Measurements from ENCODE around the gene CTNNA3. TPM values are rescaled to one million over a fixed set of nuclear protein-coding genes. Genes with fewer than 3 reads are reported as not detected.

Gene CTNNA3
- total and polyA plus RNA-seq, 12 donors, result 0.03 to 14.4 (median 0.47) TPM; not detected in 1

DNA sequence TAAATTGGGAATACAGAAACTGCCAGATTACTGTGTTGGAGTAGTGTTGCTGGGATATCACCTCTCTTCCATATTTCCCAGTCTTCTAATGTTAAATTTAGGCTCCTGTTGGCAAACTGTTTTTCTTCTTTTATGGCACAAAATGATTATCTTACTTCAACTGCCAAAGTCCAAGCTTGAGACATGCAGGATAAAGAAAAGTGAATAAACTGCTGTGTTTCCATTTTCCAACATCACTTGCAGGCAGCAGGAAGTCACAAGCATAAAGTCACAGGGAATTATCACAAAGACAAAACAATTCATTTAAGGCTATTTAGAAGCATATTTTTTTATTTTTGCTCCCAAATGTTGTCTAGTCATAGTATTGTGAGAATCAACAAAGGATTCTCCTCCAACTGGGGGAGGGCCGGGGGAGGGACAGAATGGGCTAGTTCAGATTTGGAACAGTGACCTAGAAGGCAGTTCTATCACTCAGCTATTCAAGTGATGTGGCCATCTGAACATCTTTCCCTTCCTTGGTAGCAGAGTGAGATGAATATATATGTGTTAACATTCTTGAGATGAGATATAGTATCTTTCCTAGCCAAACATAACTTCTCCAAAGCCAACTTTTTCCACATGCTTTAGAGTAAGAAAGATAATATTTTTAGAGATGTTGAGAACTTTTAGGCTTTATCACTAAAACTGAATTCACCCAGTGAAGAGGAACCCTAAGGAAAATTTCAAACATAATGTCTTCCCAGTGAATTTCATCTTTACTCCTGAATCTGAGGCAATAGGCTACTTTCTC, 364.7 kb downstream of the CTNNA3 start:
- DNase-seq, result no peak
- Histone ChIP-seq H3K9me3 (replicated peaks in 1 of 3) (no peaks in the 10 kb centered on the region), H3K4me3 (no peak overlapping the region), H3K27me3 (no peaks in the 10 kb centered on the region), H3K36me3 (replicated peaks in 1 of 2) (no peaks in the 10 kb centered on the region), H3K4me1 (replicated peaks in 1 of 2) (no peaks in the 10 kb centered on the region), H3K27ac (no peak overlapping the region)
- intact Hi-C loops (cut with DNase I), result no loop called here
- TF ChIP-seq, protein P1, sequence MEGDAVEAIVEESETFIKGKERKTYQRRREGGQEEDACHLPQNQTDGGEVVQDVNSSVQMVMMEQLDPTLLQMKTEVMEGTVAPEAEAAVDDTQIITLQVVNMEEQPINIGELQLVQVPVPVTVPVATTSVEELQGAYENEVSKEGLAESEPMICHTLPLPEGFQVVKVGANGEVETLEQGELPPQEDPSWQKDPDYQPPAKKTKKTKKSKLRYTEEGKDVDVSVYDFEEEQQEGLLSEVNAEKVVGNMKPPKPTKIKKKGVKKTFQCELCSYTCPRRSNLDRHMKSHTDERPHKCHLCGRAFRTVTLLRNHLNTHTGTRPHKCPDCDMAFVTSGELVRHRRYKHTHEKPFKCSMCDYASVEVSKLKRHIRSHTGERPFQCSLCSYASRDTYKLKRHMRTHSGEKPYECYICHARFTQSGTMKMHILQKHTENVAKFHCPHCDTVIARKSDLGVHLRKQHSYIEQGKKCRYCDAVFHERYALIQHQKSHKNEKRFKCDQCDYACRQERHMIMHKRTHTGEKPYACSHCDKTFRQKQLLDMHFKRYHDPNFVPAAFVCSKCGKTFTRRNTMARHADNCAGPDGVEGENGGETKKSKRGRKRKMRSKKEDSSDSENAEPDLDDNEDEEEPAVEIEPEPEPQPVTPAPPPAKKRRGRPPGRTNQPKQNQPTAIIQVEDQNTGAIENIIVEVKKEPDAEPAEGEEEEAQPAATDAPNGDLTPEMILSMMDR (IDR thresholded peaks at IDR 0.05), result no peak
- TF ChIP-seq POLR2A (IDR thresholded peaks at IDR 0.05), result no peak
- WGBS, 4 donors, result 53 to 64% (median 61%) methylated on average over 1 of the region's 1 CpG

DNA sequence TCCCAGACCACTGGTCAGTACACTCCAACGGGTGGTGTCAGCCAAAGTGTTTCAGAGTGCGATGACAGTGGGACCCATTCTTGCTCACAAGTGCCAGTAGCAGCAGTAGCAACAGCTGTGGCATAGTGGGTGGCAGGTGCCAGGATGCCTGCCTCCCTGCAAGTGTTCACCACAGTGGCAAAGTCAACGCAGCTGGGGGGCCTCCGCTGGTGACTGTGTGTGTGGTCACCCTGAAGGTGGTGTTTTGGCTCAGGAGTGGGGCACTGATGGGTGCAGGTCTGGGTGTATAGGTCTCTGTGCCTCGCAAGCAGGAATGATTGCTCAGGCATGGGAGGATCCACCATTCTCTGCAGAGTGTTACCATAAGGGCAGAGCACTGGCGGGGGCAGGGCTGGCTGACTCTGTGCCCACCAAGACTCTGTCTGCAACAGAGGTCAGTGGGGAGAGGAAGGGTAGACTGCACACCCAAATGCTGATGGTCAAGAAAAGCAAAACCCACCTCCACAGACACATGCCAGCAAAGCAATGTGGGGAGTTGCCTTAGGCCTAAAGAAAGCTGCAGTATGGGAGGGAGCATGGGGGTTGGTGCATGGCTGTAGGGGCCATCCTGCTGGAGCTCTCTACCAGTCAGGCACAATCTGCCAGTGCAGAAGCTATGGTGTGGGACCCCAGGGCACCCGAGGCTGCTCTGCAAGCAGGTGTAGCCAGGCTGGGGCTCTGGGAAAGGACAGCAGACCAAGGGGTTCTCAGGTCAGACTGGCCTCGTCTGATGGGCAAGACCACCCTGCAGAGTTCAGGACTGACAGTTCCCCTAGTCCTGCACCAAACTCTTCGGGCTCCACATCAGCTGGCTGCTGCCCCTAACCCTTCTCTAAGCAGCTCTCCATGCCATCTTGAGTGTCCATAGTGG, 368.1 kb downstream of the CTNNA3 start:
- no peak for TF ChIP-seq POLR2A (IDR thresholded peaks at IDR 0.05)
- TF ChIP-seq, protein P1 (IDR thresholded peaks at IDR 0.05), result no peak
- no peak overlapping the region for H3K4me3 ChIP-seq
- no peaks in the 10 kb centered on the region for H3K36me3 ChIP-seq (replicated peaks in 1 of 2)
- H3K27me3 ChIP-seq, result no peaks in the 10 kb centered on the region
- 74 to 82% (median 81%) methylated on average over 5 to 9 of the region's 9 CpGs for WGBS, 4 donors
- H3K4me1 ChIP-seq (replicated peaks in 1 of 2), result no peaks in the 10 kb centered on the region
- no peak overlapping the region for H3K27ac ChIP-seq
- DNase-seq, result no peak
- no peaks in the 10 kb centered on the region for H3K9me3 ChIP-seq (replicated peaks in 1 of 3)
- intact Hi-C loops (cut with DNase I), result no loop called here

DNA sequence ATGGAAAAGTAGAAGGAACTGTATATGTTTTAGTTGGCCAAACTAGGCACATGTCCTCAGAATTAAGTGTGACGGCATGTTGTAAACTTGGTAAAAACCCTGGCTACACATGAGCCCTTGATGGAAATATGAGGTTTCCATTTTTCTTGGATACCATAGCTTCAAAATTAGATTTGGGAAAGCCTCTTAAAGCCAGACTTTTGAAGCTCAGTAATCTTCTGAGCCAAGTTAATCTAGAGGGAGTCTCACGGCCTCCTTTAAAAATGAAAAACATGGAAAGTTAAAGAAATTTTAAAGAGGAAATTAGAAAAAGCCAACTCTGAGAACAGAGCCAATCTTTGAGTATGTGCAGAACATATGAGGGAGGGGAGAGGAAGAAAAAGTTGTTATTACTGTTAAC, 376.0 kb downstream of the CTNNA3 start:
- WGBS, 4 donors, result 38 to 72% (median 64%) methylated on average over 2 of the region's 2 CpGs
- no peaks in the 10 kb centered on the region for H3K27me3 ChIP-seq
- intact Hi-C loops (cut with DNase I), result no loop called here
- DNase-seq, result no peak
- no peak for TF ChIP-seq POLR2A (IDR thresholded peaks at IDR 0.05)
- TF ChIP-seq, protein P1 (IDR thresholded peaks at IDR 0.05), result no peak
- H3K4me1 ChIP-seq (replicated peaks in 1 of 2), result no peaks in the 10 kb centered on the region
- H3K9me3 ChIP-seq (replicated peaks in 1 of 3), result no peaks in the 10 kb centered on the region
- no peaks in the 10 kb centered on the region for H3K36me3 ChIP-seq (replicated peaks in 1 of 2)
- H3K4me3 ChIP-seq, result no peak overlapping the region
- H3K27ac ChIP-seq, result no peak overlapping the region

DNA sequence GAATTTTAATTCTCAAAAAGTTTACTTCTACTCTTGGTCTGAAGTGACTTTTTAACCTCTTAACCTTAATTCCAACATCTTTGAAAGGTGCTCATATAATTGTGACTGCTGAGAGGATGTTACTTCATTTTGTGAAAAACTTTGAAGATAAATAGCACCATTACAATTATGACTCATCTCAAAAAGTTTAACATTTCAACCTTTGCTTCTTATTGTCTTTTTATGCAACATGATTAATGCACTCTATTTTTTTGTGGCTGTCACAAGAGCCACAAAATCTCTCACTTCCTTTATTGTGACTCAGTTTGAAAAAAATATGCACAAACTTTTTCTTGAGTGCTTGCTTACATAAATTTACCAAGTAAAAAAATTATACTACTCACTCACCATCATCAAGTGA, 387.1 kb downstream of the CTNNA3 start:
- H3K9me3 ChIP-seq (replicated peaks in 1 of 3), result no peaks in the 10 kb centered on the region
- H3K27me3 ChIP-seq, result no peaks in the 10 kb centered on the region
- H3K4me3 ChIP-seq, result no peak overlapping the region
- TF ChIP-seq, protein P1 (IDR thresholded peaks at IDR 0.05), result no peak
- TF ChIP-seq POLR2A (IDR thresholded peaks at IDR 0.05), result no peak
- H3K4me1 ChIP-seq (replicated peaks in 1 of 2), result no peaks in the 10 kb centered on the region
- H3K36me3 ChIP-seq (replicated peaks in 1 of 2), result no peaks in the 10 kb centered on the region
- H3K27ac ChIP-seq, result no peak overlapping the region
- no peak for DNase-seq
- intact Hi-C loops (cut with DNase I), result loop anchor here in 1 of 2 donors (10.0 kb wide), 1 partner anchor 384 kb away; the partner anchor contains the start of gene LRRTM3
